Fibroblast of skin of back (primary cell): ENCODE measurements around the gene ACE2.
A peak's percentile ranks its signal among the peaks of the same experiment; 100 is the strongest.

Source experiments
- DNase-seq: peaks from one replicate; pipeline ENCODE4 v3.0.0-alpha.2; 2013

ACE2 gene

GRCh38 chrX:15574017-15574416 lies 26.7 kb downstream of the ACE2 start:
- no peak for DNase-seq

GRCh38 chrX:15570145-15570544 lies 30.6 kb downstream of the ACE2 start:
- DNase-seq, result no peak

- DNase-seq, result no peak
Observed at GRCh38 chrX:15567886-15568616, 32.7 kb downstream of the ACE2 start.

- DNase-seq, result no peak
Observed at GRCh38 chrX:15567267-15567666, 33.5 kb downstream of the ACE2 start.

- no peak for DNase-seq
Observed at GRCh38 chrX:15566244-15566643, 34.5 kb downstream of the ACE2 start.

GRCh38 chrX:15564981-15565579 lies 35.7 kb downstream of the ACE2 start:
- peak; percentile 46 for DNase-seq

- no peak for DNase-seq
Observed at GRCh38 chrX:15563056-15563455, 37.7 kb downstream of the ACE2 start.

GRCh38 chrX:15560924-15561323 lies 39.8 kb downstream of the ACE2 start:
- no peak for DNase-seq

GRCh38 chrX:15559227-15559626 lies 41.5 kb downstream of the ACE2 start:
- no peak for DNase-seq

GRCh38 chrX:15549189-15550012 lies 51.4 kb downstream of the ACE2 start:
- DNase-seq, result no peak

- no peak for DNase-seq
Observed at GRCh38 chrX:15547356-15547755, 53.4 kb downstream of the ACE2 start.

GRCh38 chrX:15546745-15547144 lies 54.0 kb downstream of the ACE2 start:
- no peak for DNase-seq

- DNase-seq, result no peak
Observed at GRCh38 chrX:15530318-15530717, 70.4 kb downstream of the ACE2 start.

- DNase-seq, result no peak
Observed at GRCh38 chrX:15529165-15529564, 71.6 kb downstream of the ACE2 start.

GRCh38 chrX:15525664-15526416 lies 74.9 kb downstream of the ACE2 start:
- DNase-seq, result no peak

GRCh38 chrX:15524417-15524816 lies 76.3 kb downstream of the ACE2 start:
- peak; percentile 21 for DNase-seq

GRCh38 chrX:15523088-15523487 lies 77.7 kb downstream of the ACE2 start:
- DNase-seq, result no peak

- no peak for DNase-seq
Observed at GRCh38 chrX:15522464-15522863, 78.3 kb downstream of the ACE2 start.

GRCh38 chrX:15515931-15516330 lies 84.8 kb downstream of the ACE2 start:
- DNase-seq, result no peak

- DNase-seq, result no peak
Observed at GRCh38 chrX:15514279-15514678, 86.5 kb downstream of the ACE2 start.

GRCh38 chrX:15512401-15512965 lies 88.3 kb downstream of the ACE2 start:
- DNase-seq, result peak; percentile 12

- no peak for DNase-seq
Observed at GRCh38 chrX:15511563-15511962, 89.2 kb downstream of the ACE2 start.
